Activated naive CD4-positive, alpha-beta T cell (primary cell): ENCODE data around the gene NDC80.
A peak's percentile ranks its signal among the peaks of the same experiment; 100 is the strongest.

ENCODE experiments used
- DNase-seq, 4 experiments: peaks; one replicate each; lab custom pipeline; 2025; lab: John Stamatoyannopoulos, UW

NDC80 gene

DNA sequence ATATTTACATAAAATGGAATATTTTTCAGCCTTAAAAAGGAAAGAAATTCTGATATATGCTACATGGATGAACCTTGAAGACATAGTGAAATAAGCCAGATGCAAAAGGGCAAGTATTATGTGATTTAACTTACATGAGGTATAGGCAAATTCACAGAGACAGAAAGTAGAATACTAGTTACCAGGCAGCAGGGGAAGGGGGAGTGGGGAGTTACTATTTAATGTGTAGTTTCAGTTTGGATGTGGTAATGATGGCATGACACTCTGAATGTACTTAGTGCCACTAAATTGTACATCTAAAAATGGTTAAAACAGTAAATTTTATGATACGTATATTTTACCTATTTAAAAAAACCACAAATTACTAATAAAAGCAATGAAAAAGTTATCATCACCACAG lies 12.1 kb upstream of the NDC80 start:
- no peak for DNase-seq

DNA sequence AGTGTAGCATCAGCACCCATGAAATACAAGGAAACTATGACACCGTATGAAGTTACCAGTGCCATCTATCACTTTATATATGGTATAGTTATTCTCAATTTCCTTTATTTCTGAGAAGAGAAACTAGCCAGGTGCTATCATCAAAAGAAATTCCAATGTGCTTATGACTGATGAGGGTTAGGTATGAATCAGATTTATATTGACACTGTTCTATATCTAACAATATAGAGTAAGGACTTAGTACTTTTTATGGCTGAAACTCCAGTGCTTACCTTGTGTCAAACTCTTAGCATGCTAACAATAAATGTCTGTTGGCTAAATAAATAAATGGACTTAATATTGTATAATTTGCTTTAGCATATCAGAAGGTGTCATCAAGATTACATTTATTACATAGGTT lies 7.0 kb upstream of the NDC80 start:
- DNase-seq, result no peak

DNA sequence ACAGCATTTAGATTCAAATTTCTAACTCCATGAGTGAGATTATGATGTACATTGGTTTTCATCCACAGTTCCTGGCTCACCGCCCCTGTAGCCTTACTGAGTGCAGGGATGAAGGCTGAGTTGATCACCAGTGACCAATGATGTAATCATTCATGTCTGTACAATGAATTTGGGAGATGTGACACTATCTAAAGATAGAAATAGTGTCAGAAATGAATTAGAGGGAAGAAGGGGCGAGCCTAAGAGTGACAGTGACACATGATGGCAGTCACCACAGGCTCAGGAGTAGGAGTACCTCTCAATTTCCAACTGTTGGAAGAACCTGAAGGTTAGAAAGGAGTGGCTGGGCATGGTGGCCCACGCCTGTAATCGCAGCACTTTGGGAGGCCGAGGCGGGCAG lies 3.2 kb upstream of the NDC80 start:
- DNase-seq, result no peak

DNA sequence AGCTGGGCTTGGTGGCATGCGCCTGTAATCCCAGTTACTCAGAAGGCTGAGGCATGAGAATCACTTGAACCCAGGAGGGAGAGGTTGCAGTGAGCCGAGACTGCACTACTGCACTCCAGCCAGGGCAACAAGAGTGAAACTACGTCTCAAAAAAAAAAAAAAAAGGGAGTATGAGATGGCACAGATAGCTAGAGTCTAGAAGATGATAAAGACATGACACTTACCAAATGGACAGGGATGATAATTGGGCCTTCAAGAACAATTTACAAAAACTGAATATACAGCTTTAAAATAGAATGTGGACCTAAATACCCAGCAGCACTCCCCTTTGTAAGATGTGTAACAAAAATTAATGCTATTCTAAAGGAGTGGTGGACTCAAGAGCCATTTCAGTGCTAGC lies 2.8 kb upstream of the NDC80 start:
- no peak for DNase-seq

DNA sequence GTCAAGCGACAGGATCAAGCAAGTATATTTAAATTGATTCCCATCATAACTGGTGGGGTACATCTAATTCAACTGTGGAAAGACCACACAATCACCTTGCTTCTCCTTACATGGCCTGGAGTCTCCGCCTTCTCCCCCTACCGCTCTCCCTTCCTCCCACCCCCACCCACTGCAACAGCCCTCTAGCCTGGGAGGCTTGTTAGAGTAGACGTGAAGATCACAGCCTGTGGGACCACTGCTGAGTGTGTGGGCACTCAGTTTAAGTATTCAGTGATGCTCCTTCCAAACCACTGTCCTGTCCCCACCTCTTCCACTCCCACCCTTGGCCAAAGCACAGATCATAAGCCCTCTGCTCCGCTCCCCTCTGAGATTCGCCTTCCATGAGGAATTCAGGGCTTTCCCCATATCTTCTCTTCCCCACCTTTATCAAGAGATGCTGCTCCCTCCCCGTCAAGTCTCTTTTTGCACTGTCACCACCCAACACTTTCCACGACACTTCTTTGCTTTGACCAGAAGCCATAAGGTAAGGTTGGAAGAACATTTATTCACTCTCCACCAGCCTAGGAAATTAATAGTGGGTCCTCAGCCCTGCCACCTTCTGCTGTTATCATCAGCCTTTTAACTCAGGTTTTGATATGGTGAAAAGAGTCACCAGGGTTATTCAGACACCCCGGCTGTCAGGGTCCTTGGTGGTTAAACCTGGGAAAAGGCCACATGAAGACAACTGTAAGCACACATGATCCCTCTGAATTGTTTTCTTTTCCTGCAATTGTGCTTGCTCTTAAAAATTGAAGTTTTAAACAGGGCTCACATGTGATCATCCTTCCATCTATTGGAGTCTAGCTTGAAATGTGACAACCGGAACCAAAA lies 1.8 kb upstream of the NDC80 start:
- no peak for DNase-seq

DNA sequence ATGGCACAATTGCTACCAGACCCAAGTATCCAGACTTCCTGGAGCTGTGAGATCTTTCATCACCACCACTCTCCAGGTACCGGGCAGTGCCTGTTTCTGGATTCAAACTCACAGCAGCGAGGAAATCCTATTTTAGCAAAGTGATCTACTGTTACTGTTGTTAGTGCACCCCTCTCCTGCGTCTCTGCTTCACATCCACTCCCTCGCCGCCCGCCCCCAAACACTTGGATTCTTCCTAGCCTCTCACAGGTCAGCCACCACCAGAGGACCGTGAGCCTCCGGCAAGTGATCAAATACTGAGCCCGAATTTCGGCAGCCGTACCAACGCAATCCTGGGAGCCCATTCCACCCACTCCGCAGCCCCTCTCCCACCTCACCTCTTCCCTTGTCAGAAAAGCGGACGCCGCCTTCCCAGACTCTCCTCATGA lies 571 bp upstream of the NDC80 start:
- DNase-seq, result peak; percentile 19 to 59 (median 44)

DNA sequence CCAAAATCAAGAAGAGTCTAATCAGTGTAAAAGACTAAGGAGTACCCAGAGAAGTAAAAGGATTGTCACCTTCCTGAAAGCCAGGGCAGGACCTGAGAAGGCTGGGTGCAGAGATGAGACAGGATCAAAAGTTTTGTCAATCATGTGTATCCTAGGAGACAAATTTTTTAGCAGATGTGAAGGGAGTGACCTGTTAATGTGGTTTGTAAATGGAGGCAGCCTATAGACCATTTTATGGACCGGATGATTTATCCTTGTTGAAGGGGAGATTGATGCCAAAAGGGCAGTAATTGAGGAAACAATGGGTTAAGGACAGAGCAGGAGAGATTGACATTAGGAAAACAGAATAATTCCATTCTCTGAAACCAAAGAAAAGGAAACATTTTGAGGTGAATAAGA lies 813 bp downstream of the NDC80 start:
- no peak for DNase-seq

DNA sequence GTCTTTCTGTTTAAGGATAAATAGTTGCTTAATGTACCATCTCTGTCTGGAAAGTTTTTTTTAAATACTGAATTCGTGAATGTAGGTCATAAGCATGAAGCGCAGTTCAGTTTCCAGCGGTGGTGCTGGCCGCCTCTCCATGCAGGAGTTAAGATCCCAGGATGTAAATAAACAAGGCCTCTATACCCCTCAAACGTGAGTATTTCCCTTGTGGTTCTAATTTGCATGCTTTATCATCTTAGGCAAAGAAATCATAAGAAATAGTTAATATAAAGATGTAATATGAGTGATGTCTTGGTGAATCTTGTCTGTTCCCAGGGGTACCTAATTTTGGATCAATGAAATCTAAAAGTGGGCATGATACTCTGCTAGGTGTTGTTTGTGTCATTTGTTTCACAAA lies 1.5 kb downstream of the NDC80 start:
- no peak for DNase-seq

DNA sequence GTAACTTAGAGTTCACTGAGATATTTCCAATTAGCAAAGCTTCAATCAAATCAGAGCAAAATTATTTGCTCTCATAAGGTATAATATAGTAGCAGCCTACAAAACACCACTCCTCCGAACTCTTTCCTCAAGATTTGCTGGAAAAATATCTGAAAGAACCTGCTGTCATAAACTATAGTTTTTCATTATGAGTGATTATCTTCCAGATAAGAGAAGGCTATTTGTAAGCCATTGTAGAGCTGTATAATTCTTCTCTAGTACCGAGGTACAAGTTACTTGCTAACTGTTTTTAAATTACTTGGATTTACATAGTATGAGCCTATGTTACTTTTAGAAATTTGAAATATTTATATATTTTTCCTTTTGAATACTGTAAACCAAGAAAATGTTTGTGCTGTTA lies 2.1 kb downstream of the NDC80 start:
- no peak for DNase-seq

DNA sequence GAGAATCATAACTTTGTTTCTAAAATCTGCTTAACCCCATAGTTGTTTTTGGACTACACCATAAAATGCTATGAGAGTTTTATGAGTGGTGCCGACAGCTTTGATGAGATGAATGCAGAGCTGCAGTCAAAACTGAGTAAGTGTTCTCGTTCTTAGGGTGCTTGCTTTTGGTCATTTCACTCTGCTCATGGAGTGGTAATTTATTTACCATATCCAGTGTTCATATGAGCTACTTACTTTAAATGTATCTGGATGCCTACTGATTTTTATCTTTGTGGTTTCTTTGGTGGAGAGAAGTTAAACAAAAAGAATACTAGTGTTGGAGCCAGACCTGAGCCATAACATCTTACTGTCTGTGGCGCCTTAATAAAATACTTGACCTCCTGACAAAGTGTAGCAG lies 16.4 kb downstream of the NDC80 start:
- no peak for DNase-seq

DNA sequence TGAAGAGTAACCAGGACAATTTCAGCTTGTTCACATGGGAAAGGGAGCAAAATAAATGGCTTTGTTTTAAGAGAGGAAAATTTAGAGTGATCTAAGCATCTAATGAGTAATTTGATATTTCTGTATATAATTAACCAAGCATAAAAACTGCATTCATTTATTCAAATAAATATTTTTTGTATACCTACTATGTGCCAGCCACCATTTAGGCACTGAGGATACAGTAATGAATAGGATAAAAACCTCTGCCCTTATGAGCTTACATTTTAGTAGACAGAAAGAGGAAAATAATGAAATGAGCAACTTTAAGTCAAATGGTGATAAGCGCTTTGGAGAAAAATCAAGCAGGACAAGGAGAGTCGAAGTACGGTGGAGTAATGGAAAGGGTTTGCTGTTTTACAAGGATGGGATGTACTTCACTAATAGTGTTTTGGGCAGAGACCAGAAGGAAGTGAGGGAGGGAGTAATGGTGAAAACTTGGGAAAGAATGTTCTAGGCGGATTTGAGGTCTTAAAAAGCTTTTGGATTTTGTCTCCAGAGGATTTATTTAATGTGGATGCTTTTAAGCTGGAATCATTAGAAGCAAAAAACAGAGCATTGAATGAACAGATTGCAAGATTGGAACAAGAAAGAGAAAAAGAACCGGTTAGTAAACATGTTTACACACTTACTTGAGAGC lies 17.4 kb downstream of the NDC80 start:
- no peak for DNase-seq

DNA sequence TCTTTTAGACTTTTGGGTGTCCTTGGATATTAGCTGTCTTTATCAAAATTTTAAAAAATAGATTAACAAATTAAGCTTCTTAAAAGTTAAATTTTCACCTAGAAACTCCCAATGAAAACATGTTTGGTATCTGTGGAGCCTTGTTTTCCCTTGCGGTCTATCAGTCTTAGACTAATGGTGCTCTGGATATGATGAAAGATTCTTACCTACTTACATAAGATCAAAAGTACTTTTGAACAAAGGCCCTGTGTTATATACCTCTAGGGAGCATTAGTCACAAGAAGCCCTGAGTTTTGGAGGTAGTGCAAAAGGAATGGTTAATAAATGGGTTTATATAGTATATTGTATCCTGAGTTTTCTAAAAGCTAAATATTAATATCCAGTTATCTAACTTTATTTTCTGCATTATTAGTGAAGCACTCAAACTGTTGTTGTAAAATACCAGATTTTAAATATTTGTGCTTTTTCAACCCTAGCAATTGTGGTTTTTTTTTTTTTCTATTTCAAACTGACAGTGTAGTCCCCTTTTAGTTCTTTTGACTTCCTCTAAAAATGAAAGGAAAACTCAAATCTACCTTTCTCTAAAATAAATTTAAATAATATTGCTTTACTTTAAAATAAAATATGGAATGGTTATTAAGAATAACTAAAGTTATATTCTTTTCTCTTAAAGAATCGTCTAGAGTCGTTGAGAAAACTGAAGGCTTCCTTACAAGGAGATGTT lies 18.1 kb downstream of the NDC80 start:
- no peak for DNase-seq

DNA sequence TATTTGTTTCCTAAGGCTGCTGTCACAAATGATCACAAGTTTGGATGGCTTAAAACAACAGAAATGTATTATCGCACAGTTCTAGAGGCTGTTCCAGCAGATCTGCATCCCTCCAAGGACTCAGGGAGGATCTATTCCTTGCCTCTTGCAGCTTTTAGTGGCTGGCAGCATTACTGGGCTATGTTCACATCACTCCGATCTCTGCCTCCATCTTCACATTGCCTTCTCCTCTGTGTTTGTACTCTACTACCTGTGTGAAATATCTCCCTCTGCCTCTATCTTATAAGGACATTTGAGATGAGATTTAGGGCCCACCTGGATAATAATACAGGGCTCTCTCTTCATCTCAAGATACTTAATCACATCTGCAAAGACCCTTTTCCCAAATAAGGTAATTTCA lies 18.9 kb downstream of the NDC80 start:
- no peak for DNase-seq

DNA sequence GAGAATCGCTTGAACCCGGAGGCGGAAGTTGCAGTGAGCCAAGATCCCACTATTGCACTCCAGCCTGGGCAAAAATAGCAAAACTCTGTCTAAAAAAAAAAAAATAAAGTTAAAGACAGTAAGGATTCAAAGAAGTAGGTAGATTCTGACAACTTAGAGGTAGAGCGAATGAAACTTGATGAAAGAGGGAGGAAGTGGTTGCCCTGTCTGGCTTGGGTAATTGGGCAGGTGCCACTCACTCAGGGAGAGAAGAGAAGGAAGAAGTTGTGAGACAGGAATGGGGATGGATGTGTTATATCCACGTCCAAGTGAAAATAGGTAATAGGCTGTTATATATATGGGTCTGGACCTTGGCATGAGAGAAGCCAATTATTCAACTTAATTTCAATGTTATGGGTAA lies 26.3 kb downstream of the NDC80 start:
- no peak for DNase-seq

DNA sequence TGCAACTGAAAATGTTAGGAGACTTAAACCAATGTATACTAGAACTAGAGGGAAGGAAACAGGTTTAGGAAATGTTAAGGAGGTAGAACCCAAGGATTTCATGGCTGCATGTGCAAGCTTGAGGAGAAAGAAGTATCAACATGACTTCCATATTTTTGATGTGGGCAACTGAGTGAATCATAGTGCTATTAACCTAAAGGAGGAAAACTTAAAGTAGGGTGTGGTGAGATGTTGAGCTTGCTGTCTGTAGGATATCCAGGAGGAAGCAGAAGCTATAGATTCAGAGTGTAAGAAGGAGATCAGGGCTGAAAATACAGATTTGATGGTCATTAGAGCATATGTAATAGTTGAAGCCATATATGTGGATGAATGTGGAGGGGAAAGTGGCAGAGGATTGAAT lies 31.5 kb downstream of the NDC80 start:
- no peak for DNase-seq

DNA sequence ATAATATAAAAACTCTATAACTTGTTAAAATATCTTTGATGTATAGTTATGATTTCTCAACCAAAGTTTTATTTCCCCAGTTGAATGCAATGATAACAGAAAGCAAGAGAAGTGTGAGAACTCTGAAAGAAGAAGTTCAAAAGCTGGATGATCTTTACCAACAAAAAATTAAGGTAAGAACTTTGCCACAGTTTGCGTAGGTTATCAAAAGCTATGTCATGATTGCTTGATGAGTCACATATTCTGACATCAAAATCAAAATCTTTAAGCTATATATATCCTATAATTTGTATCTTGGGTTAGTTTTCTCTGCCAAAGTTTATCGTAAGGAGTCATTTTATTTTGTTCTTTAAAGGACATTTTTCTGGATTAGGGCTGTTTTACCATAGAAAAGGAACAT lies 35.0 kb downstream of the NDC80 start:
- no peak for DNase-seq

DNA sequence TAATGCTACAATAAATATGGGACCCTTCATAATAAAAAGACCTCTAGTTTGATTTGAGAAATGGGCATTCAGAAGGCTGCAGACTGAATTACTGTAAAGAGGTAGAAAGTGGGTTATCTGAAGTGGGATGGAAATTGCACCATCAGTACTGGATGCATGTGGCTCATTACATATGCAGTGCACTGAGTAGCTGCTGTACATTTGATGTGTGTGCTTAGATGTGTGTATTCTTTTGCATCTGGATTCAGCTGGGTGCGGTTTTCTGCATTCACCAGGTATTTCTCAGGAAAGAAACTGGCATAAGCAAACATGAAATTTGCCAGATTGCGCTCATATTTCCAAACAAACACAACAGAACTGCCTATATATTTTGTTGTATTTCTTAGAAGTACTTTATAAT lies 38.2 kb downstream of the NDC80 start:
- no peak for DNase-seq

DNA sequence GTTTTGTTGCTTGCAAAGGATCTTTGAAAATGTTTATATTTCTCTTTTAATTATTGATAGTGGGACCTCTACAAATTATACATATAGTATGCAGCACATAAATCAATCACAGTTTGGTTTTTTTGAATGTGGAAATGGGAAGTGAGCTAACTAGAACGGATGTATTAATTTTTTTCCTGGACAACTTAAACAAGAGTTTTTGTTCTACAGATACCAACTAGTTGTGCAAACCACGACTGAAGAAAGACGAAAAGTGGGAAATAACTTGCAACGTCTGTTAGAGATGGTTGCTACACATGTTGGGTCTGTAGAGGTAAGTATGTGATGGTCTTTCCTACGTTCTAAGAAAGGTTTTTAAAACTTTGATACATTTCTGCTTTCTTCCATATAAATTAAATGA lies 39.2 kb downstream of the NDC80 start:
- DNase-seq, result no peak

DNA sequence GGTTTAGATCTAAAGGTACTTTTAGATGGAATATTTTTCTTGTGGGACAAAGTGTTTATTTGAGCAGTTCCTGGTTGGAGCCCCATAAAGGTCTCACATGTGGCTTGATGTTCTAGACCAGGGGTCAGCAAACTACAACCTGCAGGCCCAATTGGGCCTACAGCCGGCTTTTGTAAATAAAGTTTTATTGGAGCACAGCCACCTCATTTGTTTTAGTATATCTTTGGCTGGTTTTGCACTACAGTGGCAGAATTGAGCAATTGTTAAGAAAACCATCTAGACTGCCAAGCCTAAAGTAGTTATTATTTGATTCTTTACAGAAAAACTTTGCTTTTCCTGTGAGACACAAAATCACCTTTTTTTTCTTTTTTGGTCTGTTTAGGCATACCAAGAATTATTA lies 41.6 kb downstream of the NDC80 start:
- DNase-seq, result no peak

DNA sequence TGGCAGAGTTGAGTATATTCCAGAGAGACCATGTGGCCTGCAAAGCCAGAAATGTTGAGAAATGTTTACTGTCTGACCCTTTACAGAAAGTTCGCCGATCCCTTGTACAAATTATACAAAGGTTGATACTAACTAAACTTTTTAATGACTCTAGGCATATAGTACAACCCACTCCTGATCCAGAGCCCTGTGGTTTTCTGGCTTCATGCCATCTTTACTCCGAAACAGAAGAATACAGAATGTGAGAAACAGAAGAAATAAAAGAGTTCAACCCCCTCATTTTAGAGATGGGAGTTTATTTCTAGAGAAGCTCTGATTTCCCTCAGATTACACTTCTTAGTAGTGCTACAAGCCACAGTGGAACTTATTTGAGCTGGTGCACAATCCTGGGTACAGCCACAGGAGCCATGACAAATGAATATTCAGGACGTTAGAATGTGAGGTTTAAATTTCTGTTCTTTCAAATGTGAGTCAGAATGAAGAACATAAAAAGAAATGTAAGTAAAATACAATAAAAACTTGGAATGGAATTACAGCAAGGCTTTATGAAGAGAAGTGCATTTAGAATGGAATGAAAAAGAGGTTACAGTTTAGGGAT lies 46.1 kb downstream of the NDC80 start:
- DNase-seq, result no peak

DNA sequence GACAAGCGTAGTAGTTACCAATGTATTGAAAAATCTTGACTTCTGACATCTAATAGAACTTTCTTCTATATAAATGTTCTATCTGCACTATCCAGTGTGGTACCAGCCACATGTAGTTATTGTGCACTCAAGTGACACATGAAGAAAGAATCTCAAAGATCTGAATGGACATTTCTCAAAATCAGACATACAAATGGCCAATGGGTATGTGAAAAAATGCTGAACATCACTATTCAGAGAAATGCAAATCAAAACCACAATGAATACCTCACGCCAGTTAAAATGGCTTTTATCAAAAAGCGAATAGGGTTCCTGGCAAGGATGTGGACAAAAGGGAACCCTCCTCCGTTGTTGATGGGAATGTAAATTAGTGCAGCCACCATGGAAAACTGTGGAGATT lies 46.7 kb downstream of the NDC80 start:
- DNase-seq, result no peak

DNA sequence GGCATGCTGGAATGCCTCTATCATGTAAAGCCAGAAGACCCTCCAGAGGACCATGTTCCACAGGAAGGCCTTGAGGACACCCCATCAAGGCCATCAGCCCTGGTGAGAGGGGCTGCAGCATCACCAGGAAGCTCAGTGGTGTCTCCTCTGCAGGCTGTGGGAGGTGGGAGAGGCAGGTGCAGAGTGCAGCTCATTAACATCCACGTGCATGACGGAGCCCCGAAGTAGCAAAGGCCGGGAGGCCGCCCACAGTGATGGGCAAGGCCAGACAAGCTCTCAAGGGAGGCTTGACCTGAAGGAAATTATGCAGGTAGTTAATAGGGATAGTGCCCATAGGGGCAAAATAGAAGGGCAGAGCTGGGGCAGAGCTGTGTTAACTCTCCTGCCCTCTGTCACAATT lies 53.9 kb downstream of the NDC80 start:
- no peak for DNase-seq

DNA sequence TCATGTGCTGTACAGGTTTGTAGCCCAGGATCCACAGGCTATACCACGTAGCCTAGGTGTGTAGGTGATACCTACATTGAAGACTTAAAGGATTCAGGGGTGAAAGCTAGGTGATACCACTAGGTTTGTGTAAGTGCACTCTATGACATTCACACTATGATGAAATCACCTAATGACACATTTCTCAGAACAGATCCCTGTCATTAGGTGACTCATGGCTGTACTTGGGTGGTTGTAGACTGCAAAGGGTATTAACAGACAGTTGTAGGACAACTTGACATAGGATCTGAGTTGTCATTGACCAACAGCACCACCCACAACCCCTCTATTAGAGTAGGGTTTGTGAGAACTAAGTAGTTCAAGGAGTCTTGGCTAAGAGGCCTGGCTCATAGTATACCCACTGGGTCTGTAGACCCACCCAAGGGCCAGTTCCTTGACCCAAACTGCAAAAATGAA lies 56.5 kb downstream of the NDC80 start:
- no peak for DNase-seq
